ENCODE data around the gene SLC26A4. TPM values are rescaled to one million over a fixed set of nuclear protein-coding genes. Genes with fewer than 3 reads are reported as not detected.

SLC26A4 gene
- total and polyA plus RNA-seq, 7 donors, result 0.08 to 0.94 (median 0.18) TPM

DNA sequence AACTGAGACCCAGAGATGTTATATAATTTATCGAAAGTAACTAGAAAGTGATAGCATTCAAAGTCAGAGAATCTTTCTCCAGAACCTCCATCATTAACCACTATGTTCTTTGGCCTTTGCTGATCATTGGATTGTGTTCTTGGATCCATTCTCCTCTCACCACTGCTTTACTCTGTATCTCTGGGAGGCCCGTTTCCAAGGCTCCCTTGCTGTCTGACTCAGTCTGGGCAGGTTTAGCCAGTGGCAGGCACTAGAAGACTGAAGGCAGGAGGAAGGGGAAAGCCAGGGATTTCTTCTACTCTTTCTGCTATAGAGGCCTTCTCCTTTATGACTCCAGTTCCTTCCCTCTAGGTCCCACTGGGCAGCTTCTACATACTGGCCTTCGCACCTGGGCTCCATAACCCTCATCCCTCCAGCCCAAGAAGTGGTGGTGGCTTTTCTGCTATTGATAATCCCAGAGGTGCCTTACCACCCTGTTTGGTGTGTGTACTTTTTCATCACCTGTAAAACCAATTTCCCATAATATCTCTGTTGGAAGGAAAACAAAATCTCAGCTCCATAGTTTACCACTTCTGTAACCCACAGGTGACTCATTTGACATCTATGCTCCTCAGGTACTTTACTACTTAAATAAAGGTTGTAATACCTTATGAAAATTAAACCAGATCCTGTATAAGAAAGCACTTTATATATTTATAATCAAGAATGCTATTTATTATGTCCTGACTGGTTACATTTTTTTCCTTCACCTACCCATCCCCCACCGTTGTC lies 44.5 kb upstream of the SLC26A4 start:
- Histone ChIP-seq H3K9me3 (no peaks in the 10 kb centered on the region), H3K4me3 (no peak overlapping the region), H3K27ac (no peak overlapping the region), H3K4me1 (peaks cover 13% of the 10 kb centered on the region), H3K27me3 (ENCODE audit: insufficient read depth in 3 of 3, low read length in 2 of 3) (no peaks in the 10 kb centered on the region), H3K36me3 (ENCODE audit: insufficient read depth in 1 of 2, low read depth in 1 of 2) (peaks cover 3 to 78% of the 10 kb centered on the region in 2 donors)
- TF ChIP-seq, protein P1, sequence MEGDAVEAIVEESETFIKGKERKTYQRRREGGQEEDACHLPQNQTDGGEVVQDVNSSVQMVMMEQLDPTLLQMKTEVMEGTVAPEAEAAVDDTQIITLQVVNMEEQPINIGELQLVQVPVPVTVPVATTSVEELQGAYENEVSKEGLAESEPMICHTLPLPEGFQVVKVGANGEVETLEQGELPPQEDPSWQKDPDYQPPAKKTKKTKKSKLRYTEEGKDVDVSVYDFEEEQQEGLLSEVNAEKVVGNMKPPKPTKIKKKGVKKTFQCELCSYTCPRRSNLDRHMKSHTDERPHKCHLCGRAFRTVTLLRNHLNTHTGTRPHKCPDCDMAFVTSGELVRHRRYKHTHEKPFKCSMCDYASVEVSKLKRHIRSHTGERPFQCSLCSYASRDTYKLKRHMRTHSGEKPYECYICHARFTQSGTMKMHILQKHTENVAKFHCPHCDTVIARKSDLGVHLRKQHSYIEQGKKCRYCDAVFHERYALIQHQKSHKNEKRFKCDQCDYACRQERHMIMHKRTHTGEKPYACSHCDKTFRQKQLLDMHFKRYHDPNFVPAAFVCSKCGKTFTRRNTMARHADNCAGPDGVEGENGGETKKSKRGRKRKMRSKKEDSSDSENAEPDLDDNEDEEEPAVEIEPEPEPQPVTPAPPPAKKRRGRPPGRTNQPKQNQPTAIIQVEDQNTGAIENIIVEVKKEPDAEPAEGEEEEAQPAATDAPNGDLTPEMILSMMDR (IDR thresholded peaks at IDR 0.05), result no peak
- DNase-seq (no peak), ATAC-seq (no peak)
- intact Hi-C loops (cut with DNase I), result no loop called here
- WGBS, 3 donors, result 93 to 98% (median 95%) methylated on average over 4 of the region's 4 CpGs

DNA sequence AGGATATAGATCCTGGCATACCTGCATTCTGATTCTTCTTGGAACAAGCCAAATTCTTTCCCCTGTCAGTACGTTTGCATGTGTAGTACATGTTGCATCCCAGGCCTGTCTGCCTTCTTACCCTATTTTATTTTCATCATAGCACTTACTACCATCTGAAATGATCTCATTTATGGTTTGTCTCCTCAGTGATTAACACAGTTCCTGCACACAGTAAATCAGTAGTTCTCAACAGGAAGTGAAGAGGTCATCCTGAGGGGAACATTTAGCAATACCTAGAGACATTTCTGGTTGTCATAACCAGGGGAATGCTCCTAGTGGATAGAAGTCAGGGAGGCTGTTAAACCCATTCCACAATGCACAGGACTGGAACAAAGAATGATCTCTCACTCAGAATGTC lies 38.2 kb upstream of the SLC26A4 start:
- TF ChIP-seq, protein P1 (IDR thresholded peaks at IDR 0.05), result no peak
- no peaks in the 10 kb centered on the region for H3K9me3 ChIP-seq
- peaks cover 0 to 57% of the 10 kb centered on the region in 2 donors for H3K36me3 ChIP-seq (ENCODE audit: insufficient read depth in 1 of 2, low read depth in 1 of 2)
- no peak for DNase-seq
- ATAC-seq, result peak; percentile 34 to 82 (median 62)
- H3K27ac ChIP-seq, result no peak overlapping the region
- no peak overlapping the region for H3K4me3 ChIP-seq
- no peaks in the 10 kb centered on the region for H3K27me3 ChIP-seq (ENCODE audit: insufficient read depth in 3 of 3, low read length in 2 of 3)
- intact Hi-C loops (cut with DNase I), result no loop called here
- 67 to 76% (median 69%) methylated on average over 1 of the region's 1 CpG for WGBS, 3 donors
- no peaks in the 10 kb centered on the region for H3K4me1 ChIP-seq

DNA sequence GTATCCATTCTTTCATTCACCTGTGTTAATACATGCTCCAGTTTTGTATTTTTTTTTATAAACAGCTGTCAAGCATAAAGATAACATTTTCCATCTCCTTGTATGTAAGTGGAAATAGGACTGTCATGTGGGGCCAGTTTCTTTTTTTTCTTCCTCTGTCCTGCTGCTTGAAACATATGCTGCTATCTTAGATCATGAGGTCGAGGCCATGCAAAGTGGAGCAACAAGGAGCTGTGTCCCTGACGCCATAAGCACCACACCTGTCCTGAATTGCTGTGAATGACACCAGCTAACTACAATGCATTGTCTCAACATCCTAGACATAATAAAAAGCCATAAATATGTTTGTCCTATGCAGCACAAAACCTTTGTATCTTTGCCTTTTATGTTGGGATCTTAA lies 37.7 kb upstream of the SLC26A4 start:
- Histone ChIP-seq H3K4me1 (no peaks in the 10 kb centered on the region), H3K27me3 (ENCODE audit: insufficient read depth in 3 of 3, low read length in 2 of 3) (no peaks in the 10 kb centered on the region), H3K36me3 (ENCODE audit: insufficient read depth in 1 of 2, low read depth in 1 of 2) (peaks cover 0 to 52% of the 10 kb centered on the region in 2 donors), H3K27ac (no peak overlapping the region), H3K4me3 (no peak overlapping the region), H3K9me3 (no peaks in the 10 kb centered on the region)
- DNase-seq (no peak), ATAC-seq (no peak)
- intact Hi-C loops (cut with DNase I), result no loop called here
- 68 to 80% (median 79%) methylated on average over 2 of the region's 2 CpGs for WGBS, 3 donors
- TF ChIP-seq, protein P1 (IDR thresholded peaks at IDR 0.05), result no peak

DNA sequence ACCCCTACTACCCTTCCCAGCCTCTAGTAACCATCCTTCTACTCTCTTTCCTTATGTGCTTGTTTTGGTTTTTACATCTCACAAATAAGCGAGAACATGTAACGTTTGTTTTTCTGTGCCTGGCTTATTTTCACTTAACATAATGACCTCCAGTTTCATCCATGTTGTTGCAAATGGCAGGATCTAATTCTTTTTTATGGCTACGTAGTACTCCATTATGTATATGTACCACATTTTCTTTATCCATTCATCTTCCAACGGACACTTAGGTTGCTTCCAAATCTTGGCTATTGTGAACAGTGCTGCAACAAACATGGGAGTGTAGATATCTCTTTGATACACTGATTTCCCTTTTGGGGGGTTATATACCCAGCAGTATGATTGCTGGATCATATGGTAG lies 33.6 kb upstream of the SLC26A4 start:
- Histone ChIP-seq H3K27ac (no peak overlapping the region), H3K27me3 (ENCODE audit: insufficient read depth in 3 of 3, low read length in 2 of 3) (no peaks in the 10 kb centered on the region), H3K4me3 (no peak overlapping the region), H3K4me1 (no peaks in the 10 kb centered on the region), H3K9me3 (no peaks in the 10 kb centered on the region), H3K36me3 (ENCODE audit: insufficient read depth in 1 of 2, low read depth in 1 of 2) (peaks cover 0 to 16% of the 10 kb centered on the region in 2 donors)
- TF ChIP-seq, protein P1 (IDR thresholded peaks at IDR 0.05), result no peak
- no peak for ATAC-seq
- no peak for DNase-seq
- WGBS, 3 donors, result 93 to 98% (median 98%) methylated on average over 4 of the region's 4 CpGs
- intact Hi-C loops (cut with DNase I), result loop anchor here in 1 of 2 donors (5.0 kb wide), 1 partner anchor 95 kb away; no protein-coding TSS in a partner anchor
